Neuronal stem cell (in vitro differentiated cells): Measurements from ENCODE around the gene OR51A2.

Experiments
- DNase-seq: peaks from one replicate; pipeline ENCODE4 v3.0.0-alpha.2; 2013; ENCODE audit warnings: low spot score
- H2AFZ ChIP-seq: one replicate; pipeline ENCODE4 v1.6.1; 2013; ENCODE audit warnings: mild to moderate bottlenecking, low read length, inconsistent platforms
- H2AK5ac ChIP-seq: 2 replicates; pipeline ENCODE4 v1.6.1; 2013; ENCODE audit warnings: low read depth, mild to moderate bottlenecking, inconsistent platforms, low read length, moderate library complexity, mixed read lengths
- H2BK120ac ChIP-seq: 2 replicates; pipeline ENCODE4 v1.6.1; 2013; ENCODE audit warnings: low read depth, mild to moderate bottlenecking, inconsistent platforms, low read length, moderate library complexity, mixed read lengths
- H2BK12ac ChIP-seq: one replicate; pipeline ENCODE4 v1.6.1; 2013; ENCODE audit warnings: low read length, inconsistent platforms
- H2BK15ac ChIP-seq: 2 replicates; pipeline ENCODE4 v1.6.1; 2013; ENCODE audit warnings: mild to moderate bottlenecking, low read length, inconsistent platforms, mixed read lengths
- H2BK5ac ChIP-seq: one replicate; pipeline ENCODE4 v1.6.1; 2013; ENCODE audit warnings: inconsistent platforms, mild to moderate bottlenecking, low read length, moderate library complexity
- H3K14ac ChIP-seq: one replicate; pipeline ENCODE4 v1.6.1; 2013; ENCODE audit warnings: low read length, inconsistent platforms
- H3K18ac ChIP-seq: 2 replicates; pipeline ENCODE4 v1.6.1; 2013; ENCODE audit warnings: low read length, inconsistent platforms
- H3K23ac ChIP-seq: 2 replicates; pipeline ENCODE4 v1.6.1; 2013; ENCODE audit warnings: low read depth, mild to moderate bottlenecking, mixed read lengths, low read length, inconsistent platforms; ENCODE audit not compliant: poor library complexity
- H3K27ac ChIP-seq: replicated peaks from 3 replicates; pipeline ENCODE4 v1.5.1; 2013; ENCODE audit warnings: low read length, inconsistent platforms
- H3K27me3 ChIP-seq, 3 experiments: 2 replicates each; pipeline ENCODE4 v1.6.1; 2013; ENCODE audit warnings: low read length in 3 of 3, mild to moderate bottlenecking in 2 of 3, inconsistent platforms in 1 of 3, low read depth in 1 of 3, mixed read lengths in 1 of 3, moderate library complexity in 1 of 3; ENCODE audit not compliant: control insufficient read depth in 3 of 3, insufficient read depth in 3 of 3
- H3K36me3 ChIP-seq, 2 donors: replicated peaks in 1 of 2; 2 replicates each; pipeline ENCODE4 v1.6.1; 2013; ENCODE audit warnings: low read length in 2 of 2; ENCODE audit not compliant: control insufficient read depth in 2 of 2, insufficient read depth in 2 of 2
- H3K4ac ChIP-seq: 2 replicates; pipeline ENCODE4 v1.6.1; 2013; ENCODE audit warnings: inconsistent platforms, mild to moderate bottlenecking, low read length, moderate library complexity
- H3K4me1 ChIP-seq, 2 donors: 1 replicate in 1 of 2; 2 replicates in 1 of 2; pipeline ENCODE4 v1.6.1; 2013; ENCODE audit warnings: low read length in 2 of 2, low read depth in 1 of 2; ENCODE audit not compliant: control insufficient read depth in 2 of 2, insufficient read depth in 1 of 2
- H3K4me2 ChIP-seq: one replicate; pipeline ENCODE4 v1.6.1; 2013; ENCODE audit warnings: mild to moderate bottlenecking, low read length, inconsistent platforms; ENCODE audit not compliant: insufficient read depth, poor library complexity, severe bottlenecking
- H3K4me3 ChIP-seq, 2 donors: 2 replicates each; pipeline ENCODE4 v1.5.1; 2013; ENCODE audit warnings: low read length in 2 of 2, mild to moderate bottlenecking in 2 of 2, inconsistent platforms in 1 of 2, moderate library complexity in 1 of 2
- H3K79me1 ChIP-seq: one replicate; pipeline ENCODE4 v1.6.1; 2013; ENCODE audit warnings: low read depth, mild to moderate bottlenecking, inconsistent platforms, low read length, moderate library complexity
- H3K9ac ChIP-seq: one replicate; pipeline ENCODE4 v1.6.1; 2013; ENCODE audit warnings: mild to moderate bottlenecking, low read depth, low read length, inconsistent platforms; ENCODE audit not compliant: poor library complexity
- H3K9me3 ChIP-seq, 2 donors: replicated peaks in 1 of 2; 2 replicates each; pipeline versions ENCODE3 to v1.6.1; 2013; ENCODE audit warnings: low read length in 2 of 2, mild to moderate bottlenecking in 2 of 2, inconsistent platforms in 1 of 2, low read depth in 1 of 2, mixed read lengths in 1 of 2, moderate library complexity in 1 of 2; ENCODE audit not compliant: control insufficient read depth in 2 of 2, insufficient read depth in 1 of 2
- H4K8ac ChIP-seq: one replicate; pipeline ENCODE4 v1.6.1; 2013; ENCODE audit warnings: low read depth, mild to moderate bottlenecking, inconsistent platforms, low read length, moderate library complexity
- H4K91ac ChIP-seq: one replicate; pipeline ENCODE4 v1.6.1; 2013; ENCODE audit warnings: low read length, low read depth, mild to moderate bottlenecking, inconsistent platforms; ENCODE audit not compliant: poor library complexity
- WGBS, 2 donors: extraction: QIAGEN DNeasy Blood & Tissue Kit; methylation state at CpG; one replicate each; pipeline ENCODE4 v1.1.7; 2013; ENCODE audit warnings: missing lambda C conversion rate in 2 of 2, mixed read lengths in 1 of 2; ENCODE audit not compliant: insufficient read length in 2 of 2, insufficient replicate concordance in 1 of 2; ENCODE audit errors: extremely low coverage in 2 of 2; 5-methylcytosine and 5-hydroxymethylcytosine counted together

The OR51A2 gene

GRCh38 chr11:4936745-4937144 is 18.8 kb downstream of the OR51A2 start:
- no peak overlapping the region for H4K91ac ChIP-seq
- no peaks in the 10 kb centered on the region for H3K4me1 ChIP-seq
- H3K18ac ChIP-seq: no peak overlapping the region
- no peak overlapping the region for H3K4me3 ChIP-seq
- no peak overlapping the region for H4K8ac ChIP-seq
- no peak overlapping the region for H2BK12ac ChIP-seq
- no peaks in the 10 kb centered on the region for H3K9me3 ChIP-seq
- H3K27me3 ChIP-seq: no peaks in the 10 kb centered on the region
- no peak overlapping the region for H2BK120ac ChIP-seq
- H3K4ac ChIP-seq: no peak overlapping the region
- no peaks in the 10 kb centered on the region for H3K79me1 ChIP-seq
- no peak overlapping the region for H3K9ac ChIP-seq
- no peak overlapping the region for H2BK5ac ChIP-seq
- H3K14ac ChIP-seq: no peak overlapping the region
- no peak overlapping the region for H2AFZ ChIP-seq
- H2BK15ac ChIP-seq: no peak overlapping the region
- no peak for DNase-seq
- WGBS, 2 donors: no CpG with 5 or more reads among the region's 3 CpGs
- no peak overlapping the region for H3K27ac ChIP-seq
- no peak overlapping the region for H3K23ac ChIP-seq
- H3K36me3 ChIP-seq: no peaks in the 10 kb centered on the region
- H2AK5ac ChIP-seq: no peak overlapping the region
- no peak overlapping the region for H3K4me2 ChIP-seq

- Histone ChIP-seq H2BK120ac (no peak overlapping the region), H3K14ac (no peak overlapping the region), H3K27ac (no peak overlapping the region), H4K91ac (no peak overlapping the region), H3K4me1 (no peaks in the 10 kb centered on the region), H3K79me1 (no peaks in the 10 kb centered on the region), H3K18ac (no peak overlapping the region), H3K9me3 (no peaks in the 10 kb centered on the region), H3K4me3 (no peak overlapping the region), H3K4ac (no peak overlapping the region), H3K9ac (no peak overlapping the region), H3K36me3 (no peaks in the 10 kb centered on the region), H3K4me2 (no peak overlapping the region), H3K27me3 (no peaks in the 10 kb centered on the region), H2BK5ac (no peak overlapping the region), H3K23ac (no peak overlapping the region), H2AK5ac (no peak overlapping the region), H4K8ac (no peak overlapping the region), H2BK12ac (no peak overlapping the region), H2AFZ (no peak overlapping the region), H2BK15ac (no peak overlapping the region)
- WGBS, 2 donors: 100% methylated on average over 2 of the region's 4 CpGs
- DNase-seq: no peak
Observed at GRCh38 chr11:4932751-4933150, 22.8 kb downstream of the OR51A2 start.

DNA sequence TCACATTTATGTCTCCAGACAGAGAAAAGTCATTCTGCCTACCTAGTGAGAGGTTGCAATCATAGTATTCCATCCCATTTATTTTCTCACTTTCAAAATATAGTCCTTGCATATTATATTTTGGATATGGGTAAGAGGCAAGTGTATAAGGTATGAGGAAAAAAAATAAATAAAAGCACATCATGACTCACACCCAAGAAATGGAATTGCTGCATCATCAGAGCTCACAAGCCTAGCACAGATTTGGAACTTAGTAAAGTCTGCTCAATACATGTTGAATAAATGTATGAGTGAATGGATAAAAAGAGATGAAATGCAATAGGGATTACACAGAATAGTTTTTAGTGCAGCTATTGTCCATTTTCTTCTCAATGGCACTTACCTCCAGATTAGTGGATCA is 28.9 kb downstream of the OR51A2 start:
- Histone ChIP-seq H4K91ac (no peak overlapping the region), H2BK120ac (no peak overlapping the region), H3K9me3 (no peaks in the 10 kb centered on the region), H2BK12ac (no peak overlapping the region), H3K27ac (no peak overlapping the region), H3K4me1 (no peaks in the 10 kb centered on the region), H3K36me3 (no peaks in the 10 kb centered on the region), H3K23ac (no peak overlapping the region), H3K14ac (no peak overlapping the region), H3K18ac (no peak overlapping the region), H3K4me3 (no peak overlapping the region), H3K4ac (no peak overlapping the region), H3K27me3 (no peaks in the 10 kb centered on the region), H4K8ac (no peak overlapping the region), H2AK5ac (no peak overlapping the region), H2BK15ac (no peak overlapping the region), H2AFZ (no peak overlapping the region), H3K79me1 (no peaks in the 10 kb centered on the region), H3K9ac (no peak overlapping the region), H2BK5ac (no peak overlapping the region), H3K4me2 (no peak overlapping the region)
- no peak for DNase-seq

- H2BK15ac ChIP-seq: no peak within 1 kb of the TSS
- no CpG with 5 or more reads among the region's 1 CpG for WGBS, 2 donors
- H2BK5ac ChIP-seq: no peak within 1 kb of the TSS
- no peaks in the 10 kb centered on the region for H3K9me3 ChIP-seq
- no peaks in the 10 kb centered on the region for H3K4me1 ChIP-seq
- no peak within 1 kb of the TSS for H3K4ac ChIP-seq
- H3K9ac ChIP-seq: no peak within 1 kb of the TSS
- no peak within 1 kb of the TSS for H2AK5ac ChIP-seq
- no peak within 1 kb of the TSS for H3K4me2 ChIP-seq
- no peak for DNase-seq
- H4K91ac ChIP-seq: no peak within 1 kb of the TSS
- H3K27ac ChIP-seq: no peak within 1 kb of the TSS
- H2AFZ ChIP-seq: no peak within 1 kb of the TSS
- no peak within 1 kb of the TSS for H4K8ac ChIP-seq
- H3K36me3 ChIP-seq: no peaks in the 10 kb centered on the region
- no peaks in the 10 kb centered on the region for H3K79me1 ChIP-seq
- no peak within 1 kb of the TSS for H2BK12ac ChIP-seq
- no peak within 1 kb of the TSS for H2BK120ac ChIP-seq
- H3K4me3 ChIP-seq: peak within 1 kb of the TSS in 1 of 2 donors; percentile 21
- H3K23ac ChIP-seq: no peak within 1 kb of the TSS
- no peak within 1 kb of the TSS for H3K18ac ChIP-seq
- H3K27me3 ChIP-seq: no peaks in the 10 kb centered on the region
- no peak within 1 kb of the TSS for H3K14ac ChIP-seq
Observed at GRCh38 chr11:4924239-4924638, 31.3 kb downstream of the OR51A2 start, which contains the start of gene OR51G1. OR51G1 (minus strand) TSS chr11:4924339; CDS start chr11:4924339, 0 bp downstream.
